Ecto neural progenitor cell (in vitro differentiated cells): ENCODE data around the gene HMCN1.

Experiments
- DNase-seq: peaks from one replicate; pipeline ENCODE4 v3.0.0-alpha.2; 2018; ENCODE audit warnings: low spot score

The HMCN1 gene

GRCh38 chr1:185804608-185805007, 70.4 kb downstream of the HMCN1 start:
- DNase-seq = no peak

- no peak for DNase-seq
These were observed 73.1 kb downstream of the HMCN1 start for GRCh38 chr1:185807275-185807674.

- DNase-seq = no peak
These were observed 74.4 kb downstream of the HMCN1 start for GRCh38 chr1:185808631-185809030.

GRCh38 chr1:185811073-185811709, 77.0 kb downstream of the HMCN1 start:
- DNase-seq = no peak

GRCh38 chr1:185812934-185813333, 78.7 kb downstream of the HMCN1 start:
- DNase-seq = no peak

- no peak for DNase-seq
These were observed 79.3 kb downstream of the HMCN1 start for GRCh38 chr1:185813401-185813979.

GRCh38 chr1:185816460-185816859, 82.3 kb downstream of the HMCN1 start:
- no peak for DNase-seq

GRCh38 chr1:185819798-185820197, 85.6 kb downstream of the HMCN1 start:
- no peak for DNase-seq

GRCh38 chr1:185821612-185822385, 87.6 kb downstream of the HMCN1 start:
- DNase-seq = no peak

GRCh38 chr1:185823467-185823866, 89.3 kb downstream of the HMCN1 start:
- DNase-seq = no peak

- DNase-seq = no peak
These were observed 89.9 kb downstream of the HMCN1 start for GRCh38 chr1:185824106-185824505.

- DNase-seq = no peak
These were observed 91.4 kb downstream of the HMCN1 start for GRCh38 chr1:185825556-185825955.

- no peak for DNase-seq
These were observed 100.2 kb downstream of the HMCN1 start for GRCh38 chr1:185834371-185834905.

- no peak for DNase-seq
These were observed 101.0 kb downstream of the HMCN1 start for GRCh38 chr1:185835191-185835590.

GRCh38 chr1:185837711-185838110, 103.5 kb downstream of the HMCN1 start:
- no peak for DNase-seq

- DNase-seq = no peak
These were observed 103.9 kb downstream of the HMCN1 start for GRCh38 chr1:185838111-185838510.

GRCh38 chr1:185840880-185841279, 106.7 kb downstream of the HMCN1 start:
- no peak for DNase-seq

GRCh38 chr1:185843297-185843869, 109.2 kb downstream of the HMCN1 start:
- no peak for DNase-seq

- DNase-seq = no peak
These were observed 109.8 kb downstream of the HMCN1 start for GRCh38 chr1:185843986-185844385.

- DNase-seq = no peak
These were observed 112.7 kb downstream of the HMCN1 start for GRCh38 chr1:185846672-185847444.

GRCh38 chr1:185849014-185849413, 114.8 kb downstream of the HMCN1 start:
- DNase-seq = no peak

- no peak for DNase-seq
These were observed 116.2 kb downstream of the HMCN1 start for GRCh38 chr1:185850366-185850765.
